CD4-positive, alpha-beta memory T cell (primary cell): ENCODE results near the gene PDCD7. TPM values are rescaled to one million over a fixed set of nuclear protein-coding genes. Genes with fewer than 3 reads are reported as not detected.
A peak's percentile ranks its signal among the peaks of the same experiment; 100 is the strongest.

Experiments used
- CTCF ChIA-PET: fragments of 350-600 bp; sonication (Branson Sonifier 250); formaldehyde crosslinking; loops from one replicate; lab custom pipeline; 2021; ENCODE audit warnings: inconsistent platforms; ENCODE audit not compliant: partially characterized antibody; lab: Charles Lee
- POLR2A ChIA-PET: fragments of 350-600 bp; sonication (Branson Sonifier 250); formaldehyde crosslinking; loops from one replicate; lab custom pipeline; 2021; ENCODE audit not compliant: partially characterized antibody; lab: Charles Lee
- DNase-seq, 5 donors: peaks; one replicate each; pipeline versions ENCODE4 v3.0.0 to v3.0.0-alpha.2; 2020 to 2022; ENCODE audit warnings: mixed read lengths in 1 of 5
- H3K27ac ChIP-seq: one replicate; pipeline ENCODE4 v1.7.0; 2013; ENCODE audit warnings: low read depth, low read length
- H3K27me3 ChIP-seq: 2 replicates; pipeline ENCODE4 v1.7.0; 2013; ENCODE audit warnings: mild to moderate bottlenecking, low read length, moderate library complexity; ENCODE audit not compliant: insufficient read depth
- H3K36me3 ChIP-seq: 2 replicates; pipeline ENCODE4 v1.7.0; 2013; ENCODE audit warnings: mild to moderate bottlenecking, low read length, moderate library complexity; ENCODE audit not compliant: insufficient read depth
- H3K4me1 ChIP-seq: 2 replicates; pipeline ENCODE4 v1.7.0; 2013; ENCODE audit warnings: mild to moderate bottlenecking, low read length, moderate library complexity; ENCODE audit not compliant: insufficient read depth
- H3K4me3 ChIP-seq, 2 donors: one replicate each; pipeline ENCODE4 v1.7.0; 2013; ENCODE audit warnings: low read length in 2 of 2, mild to moderate bottlenecking in 1 of 2
- H3K9me3 ChIP-seq, 2 donors: one replicate each; pipeline ENCODE4 v1.7.0; 2013; ENCODE audit warnings: low read length in 2 of 2, control low read depth in 1 of 2; ENCODE audit not compliant: control insufficient read depth in 1 of 2
- H3K27ac Mint-ChIP-seq, 7 donors: one replicate each; pipeline ENCODE4 v1.8.0; 2020 to 2021; ENCODE audit warnings: mixed read lengths in 7 of 7, mild to moderate bottlenecking in 6 of 7, inconsistent platforms in 3 of 7, moderate library complexity in 3 of 7
- H3K27me3 Mint-ChIP-seq, 2 donors: one replicate each; pipeline ENCODE4 v1.8.0; 2020 to 2021; ENCODE audit warnings: mixed read lengths in 2 of 2
- H3K36me3 Mint-ChIP-seq, 2 donors: one replicate each; pipeline ENCODE4 v1.8.0; 2020 to 2021; ENCODE audit warnings: mixed read lengths in 2 of 2, inconsistent platforms in 1 of 2, mild to moderate bottlenecking in 1 of 2
- H3K4me1 Mint-ChIP-seq, 4 donors: one replicate each; pipeline ENCODE4 v1.8.0; 2020 to 2021; ENCODE audit warnings: mixed read lengths in 4 of 4, mild to moderate bottlenecking in 1 of 4
- H3K4me3 Mint-ChIP-seq, 8 donors: one replicate each; pipeline ENCODE4 v1.8.0; 2020 to 2021; ENCODE audit warnings: mixed read lengths in 8 of 8, mild to moderate bottlenecking in 7 of 8, moderate library complexity in 6 of 8, inconsistent platforms in 3 of 8
- H3K9me3 Mint-ChIP-seq, 8 donors: one replicate each; pipeline ENCODE4 v1.8.0; 2020 to 2021; ENCODE audit warnings: mixed read lengths in 8 of 8, mild to moderate bottlenecking in 5 of 8, inconsistent platforms in 3 of 8, moderate library complexity in 1 of 8
- intact Hi-C: fragments of 100-400 bp; cut with micrococcal nuclease; formaldehyde crosslinking; loops from one replicate; pipeline ENCODE4 v1.15.1; 2023
- polyA plus RNA-seq, 2 donors: library from polyadenylated mRNA; unstranded; fragments of 300-500 nt; fragmentation: Illumina TruSeq; gene quantifications; one replicate each; pipeline ENCODE4 v1.2.3, GENCODE V29; 2021
- total RNA-seq, 2 experiments: library from RNA; stranded (reverse); gene quantifications; one replicate each; pipeline ENCODE4 v1.2.3, GENCODE V29; 2021

The PDCD7 gene
- total and polyA plus RNA-seq, 4 experiments from 2014 or later = 8.8 to 40.5 (median 22.8) TPM

DNA sequence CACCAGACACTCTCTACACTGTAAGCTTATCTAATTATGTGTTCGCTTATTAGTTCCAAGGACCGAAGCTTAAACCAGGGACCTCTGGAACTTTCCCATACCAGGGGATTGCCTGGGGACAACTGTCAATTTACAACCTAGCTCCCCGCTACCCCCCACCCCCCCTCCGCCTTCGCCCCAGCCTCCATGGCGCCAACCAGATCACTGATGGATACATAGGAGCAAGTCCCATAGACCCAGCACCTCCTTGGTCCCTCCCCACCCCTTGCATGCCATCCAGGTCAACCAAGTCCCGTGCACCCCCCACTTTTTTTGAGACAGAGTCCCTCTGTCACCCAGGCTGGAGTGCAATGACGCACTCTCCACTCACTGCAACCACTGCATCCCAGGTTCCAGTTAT lies 930 bp upstream of the PDCD7 start:
- ChIA-PET POLR2A (interaction anchor here (0.8 to 1.3 kb wide), 4 partner anchors 51 to 170 kb away, joined by 5 to 13 read pairs (median 8); partner anchors contain the start of genes CLPX, PARP16 and RNU5B-1), CTCF (interaction anchor here (1.4 kb wide), 1 partner anchor 33 kb away, joined by 3 read pairs; no protein-coding TSS in a partner anchor)
- Mint-ChIP-seq H3K36me3 (peaks cover 5 to 15% of the 10 kb centered on the region in 2 donors), H3K27ac (peak overlapping the region in 4 of 7 donors; percentile 83 to 97 (median 93)), H3K4me3 (peak overlapping the region in 7 of 8 donors; percentile 87 to 96 (median 93)), H3K27me3 (no peaks in the 10 kb centered on the region), H3K4me1 (peaks cover 16 to 36% (median 26%) of the 10 kb centered on the region in 4 donors), H3K9me3 (peaks cover 0 to 7% (median 0%) of the 10 kb centered on the region in 8 donors)
- Histone ChIP-seq H3K4me1 (peaks cover 21% of the 10 kb centered on the region), H3K4me3 (no peak overlapping the region), H3K36me3 (peaks cover under 1% of the 10 kb centered on the region), H3K27me3 (no peaks in the 10 kb centered on the region), H3K27ac (no peak overlapping the region), H3K9me3 (no peaks in the 10 kb centered on the region)
- intact Hi-C loops = no loop called here
- DNase-seq = no peak

DNA sequence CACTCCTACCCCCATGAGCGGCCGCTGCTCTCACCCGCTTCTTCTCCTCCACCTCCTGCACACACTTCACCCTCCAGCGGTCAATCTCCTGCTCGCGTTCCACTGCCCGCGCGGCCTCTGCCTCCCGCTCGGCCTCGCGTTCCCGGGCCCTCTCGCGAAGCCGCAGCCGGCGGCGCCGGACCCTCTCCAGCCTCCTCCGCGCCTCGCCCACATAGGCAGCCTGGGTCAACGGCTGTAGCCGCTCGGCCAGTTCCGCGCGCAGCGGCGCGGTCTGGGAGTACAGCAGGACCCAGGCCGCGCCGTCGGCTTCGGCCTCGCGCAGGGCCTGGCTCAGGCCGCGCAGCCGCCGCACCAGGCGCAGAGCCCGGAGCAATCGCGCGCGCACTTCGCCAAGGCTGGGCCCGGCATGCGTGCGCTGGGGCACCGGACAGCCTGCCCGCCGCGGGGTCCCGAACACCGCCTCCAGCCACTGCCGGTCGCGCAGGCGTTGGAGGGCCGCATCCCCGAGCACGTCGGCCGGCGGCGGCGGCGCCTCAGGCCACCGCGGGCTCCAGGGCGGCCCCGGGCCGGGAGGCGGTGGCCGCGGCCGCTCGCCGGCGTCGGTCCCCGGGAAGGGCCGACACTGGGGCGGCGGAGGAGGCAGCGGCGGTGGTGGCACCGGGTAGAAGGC lies 595 bp downstream of the PDCD7 start:
- peak in 2 of 5 donors; percentile 13 to 43 for DNase-seq
- H3K36me3 ChIP-seq = peaks cover 16% of the 10 kb centered on the region
- H3K4me1 ChIP-seq = peaks cover 26% of the 10 kb centered on the region
- H3K9me3 ChIP-seq = no peaks in the 10 kb centered on the region
- peaks cover 17 to 30% of the 10 kb centered on the region in 2 donors for H3K36me3 Mint-ChIP-seq
- ChIA-PET POLR2A (interaction anchor here (1.0 to 1.3 kb wide), 5 partner anchors 15 to 746 kb away, joined by 4 to 8 read pairs (median 5); partner anchors contain the start of genes PARP16, RNU5B-1 and TRIP4), CTCF (no interaction called here)
- H3K27me3 Mint-ChIP-seq = no peaks in the 10 kb centered on the region
- H3K4me3 Mint-ChIP-seq = peak overlapping the region; percentile 83 to 92 (median 88)
- intact Hi-C loops = loop anchor here (1.0 to 2.0 kb wide), 4 partner anchors 52 to 736 kb away; partner anchors contain the start of genes CLPX, MTFMT, RAB11A and RNU5A-1
- H3K9me3 Mint-ChIP-seq = peaks cover 0 to 7% (median 0%) of the 10 kb centered on the region in 8 donors
- peaks cover 22 to 48% (median 36%) of the 10 kb centered on the region in 4 donors for H3K4me1 Mint-ChIP-seq
- H3K27me3 ChIP-seq = no peaks in the 10 kb centered on the region
- H3K27ac ChIP-seq = peak overlapping the region; percentile 82
- H3K4me3 ChIP-seq = peak overlapping the region in 1 of 2 donors; percentile 70
- peak overlapping the region; percentile 79 to 91 (median 87) for H3K27ac Mint-ChIP-seq

GRCh38 chr15:65130941-65131340 lies 2.7 kb downstream of the PDCD7 start:
- H3K4me3 Mint-ChIP-seq = peak overlapping the region in 7 of 8 donors; percentile 24 to 62 (median 40)
- H3K36me3 ChIP-seq = peaks cover 22% of the 10 kb centered on the region
- H3K27ac Mint-ChIP-seq = peak overlapping the region; percentile 33 to 73 (median 65)
- H3K27me3 Mint-ChIP-seq = no peaks in the 10 kb centered on the region
- H3K36me3 Mint-ChIP-seq = peaks cover 24 to 45% of the 10 kb centered on the region in 2 donors
- ChIA-PET CTCF (interaction anchor here (1.2 kb wide), 1 partner anchor 21 kb away, joined by 3 read pairs; no protein-coding TSS in a partner anchor), POLR2A (no interaction called here)
- H3K4me1 ChIP-seq = peaks cover 26% of the 10 kb centered on the region
- DNase-seq = no peak
- peaks cover 28 to 58% (median 41%) of the 10 kb centered on the region in 4 donors for H3K4me1 Mint-ChIP-seq
- H3K9me3 ChIP-seq = no peaks in the 10 kb centered on the region
- no peaks in the 10 kb centered on the region for H3K9me3 Mint-ChIP-seq
- no peak overlapping the region for H3K27ac ChIP-seq
- no peak overlapping the region for H3K4me3 ChIP-seq
- intact Hi-C loops = no loop called here
- H3K27me3 ChIP-seq = no peaks in the 10 kb centered on the region

DNA sequence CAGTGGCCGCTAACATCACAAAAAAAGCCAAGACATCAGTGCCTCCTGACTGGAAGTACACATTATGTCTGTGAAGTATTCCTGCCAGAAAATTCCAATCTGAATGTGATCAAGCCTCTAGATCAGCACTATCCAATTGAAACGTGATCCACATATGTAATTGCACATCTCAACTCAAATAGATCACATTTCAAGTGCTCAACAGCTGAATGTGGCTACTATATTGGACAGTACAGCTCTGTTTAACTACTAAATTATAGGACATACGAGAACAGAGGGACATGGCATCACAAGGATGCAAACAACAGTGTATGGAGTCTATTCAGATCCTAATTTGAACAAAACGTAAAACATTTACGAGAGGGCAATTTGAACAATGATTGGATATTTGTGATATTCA lies 18.1 kb downstream of the PDCD7 start:
- peaks cover 42% of the 10 kb centered on the region for H3K36me3 ChIP-seq
- no peak overlapping the region for H3K4me3 ChIP-seq
- POLR2A ChIA-PET = interaction anchor here (1.1 kb wide), 1 partner anchor 189 kb away, joined by 4 read pairs; the partner anchor contains the start of gene RNU5B-1
- no peaks in the 10 kb centered on the region for H3K27me3 ChIP-seq
- Mint-ChIP-seq H3K9me3 (no peaks in the 10 kb centered on the region), H3K27ac (peak overlapping the region in 1 of 7 donors; percentile 1), H3K4me3 (no peak overlapping the region), H3K4me1 (peaks cover 0 to 5% (median 3%) of the 10 kb centered on the region in 4 donors), H3K36me3 (peaks cover 34 to 73% of the 10 kb centered on the region in 2 donors), H3K27me3 (no peaks in the 10 kb centered on the region)
- no peak for DNase-seq
- no peaks in the 10 kb centered on the region for H3K9me3 ChIP-seq
- intact Hi-C loops = no loop called here
- H3K27ac ChIP-seq = no peak overlapping the region
- CTCF ChIA-PET = no interaction called here
- H3K4me1 ChIP-seq = no peaks in the 10 kb centered on the region

- ChIA-PET POLR2A (no interaction called here), CTCF (no interaction called here)
These were observed 18.5 kb downstream of the PDCD7 start, which contains the start of gene UBAP1L for GRCh38 chr15:65115086-65115485. TSS of gene UBAP1L (minus strand) at chr15:65115200. CDS start at chr15:65106215, 8,985 bp downstream.

GRCh38 chr15:65110676-65111292 lies 22.8 kb downstream of the PDCD7 start:
- Histone ChIP-seq H3K27me3 (no peaks in the 10 kb centered on the region), H3K4me1 (no peaks in the 10 kb centered on the region), H3K27ac (no peak overlapping the region), H3K9me3 (no peaks in the 10 kb centered on the region), H3K36me3 (peaks cover 24% of the 10 kb centered on the region), H3K4me3 (no peak overlapping the region)
- no peak overlapping the region for H3K27ac Mint-ChIP-seq
- peaks cover 0 to 7% (median 4%) of the 10 kb centered on the region in 4 donors for H3K4me1 Mint-ChIP-seq
- no peak for DNase-seq
- ChIA-PET POLR2A (interaction anchor here (0.6 kb wide), 1 partner anchor 1394 kb away, joined by 3 read pairs; the partner anchor contains the start of gene RPL4), CTCF (interaction anchor here (0.7 kb wide), 1 partner anchor 442 kb away, joined by 3 read pairs; no protein-coding TSS in a partner anchor)
- no peaks in the 10 kb centered on the region for H3K27me3 Mint-ChIP-seq
- H3K9me3 Mint-ChIP-seq = no peaks in the 10 kb centered on the region
- no peak overlapping the region for H3K4me3 Mint-ChIP-seq
- intact Hi-C loops = no loop called here
- peaks cover 18 to 50% of the 10 kb centered on the region in 2 donors for H3K36me3 Mint-ChIP-seq

More at GRCh38 chr15:65115086-65115485, 18.5 kb downstream of the PDCD7 start, which contains the start of gene UBAP1L:
- intact Hi-C loops = no loop called here
- Histone ChIP-seq H3K4me3 (no peak within 1 kb of the TSS), H3K9me3 (no peaks in the 10 kb centered on the region), H3K36me3 (peaks cover 42% of the 10 kb centered on the region), H3K27ac (no peak within 1 kb of the TSS), H3K4me1 (no peaks in the 10 kb centered on the region), H3K27me3 (no peaks in the 10 kb centered on the region)
- Mint-ChIP-seq H3K27ac (peak within 1 kb of the TSS in 1 of 7 donors; percentile 57), H3K27me3 (no peaks in the 10 kb centered on the region), H3K36me3 (peaks cover 34 to 73% of the 10 kb centered on the region in 2 donors), H3K4me1 (peaks cover 0 to 5% (median 3%) of the 10 kb centered on the region in 4 donors), H3K9me3 (no peaks in the 10 kb centered on the region), H3K4me3 (no peak within 1 kb of the TSS)
- DNase-seq = no peak
